Esophagus (tissue), 2 donors: ENCODE measurements around the gene SPATA25. TPM values are rescaled to one million over a fixed set of nuclear protein-coding genes. Genes with fewer than 3 reads are reported as not detected.

Experiments
- H3K27ac ChIP-seq, 2 donors: one replicate each; pipeline ENCODE4 v1.5.1; 2013; ENCODE audit warnings: low read depth in 2 of 2, mild to moderate bottlenecking in 2 of 2, inconsistent platforms in 1 of 2, low read length in 1 of 2, moderate library complexity in 1 of 2
- H3K27me3 ChIP-seq, 2 donors: one replicate each; pipeline ENCODE4 v1.6.1; 2013; ENCODE audit warnings: low read length in 2 of 2, control low read depth in 1 of 2, mild to moderate bottlenecking in 1 of 2; ENCODE audit not compliant: insufficient read depth in 2 of 2, control insufficient read depth in 1 of 2
- H3K36me3 ChIP-seq, 2 donors: one replicate each; pipeline ENCODE4 v1.6.1; 2013; ENCODE audit warnings: low read length in 1 of 2; ENCODE audit not compliant: control insufficient read depth in 2 of 2, insufficient read depth in 2 of 2
- H3K4me1 ChIP-seq, 2 donors: one replicate each; pipeline ENCODE4 v1.6.1; 2013; ENCODE audit warnings: low read length in 1 of 2; ENCODE audit not compliant: control insufficient read depth in 2 of 2, insufficient read depth in 2 of 2
- H3K4me3 ChIP-seq, 2 donors: one replicate each; pipeline ENCODE4 v1.5.1; 2013; ENCODE audit warnings: low read length in 2 of 2, mild to moderate bottlenecking in 2 of 2, low read depth in 1 of 2, moderate library complexity in 1 of 2
- H3K9me3 ChIP-seq, 2 donors: one replicate each; pipeline ENCODE4 v1.6.1; 2013; ENCODE audit warnings: mild to moderate bottlenecking in 2 of 2, low read depth in 1 of 2, low read length in 1 of 2, moderate library complexity in 1 of 2; ENCODE audit not compliant: control insufficient read depth in 2 of 2, insufficient read depth in 1 of 2
- WGBS, 2 donors: extraction: QIAGEN DNeasy Blood & Tissue Kit; methylation state at CpG; one replicate each; pipeline ENCODE4 v1.1.7; 2013; 5-methylcytosine and 5-hydroxymethylcytosine counted together
- polyA plus RNA-seq, 2 donors: library from polyadenylated mRNA; stranded (reverse); fragments of 200-250 nt; gene quantifications; one replicate each; pipeline ENCODE4 v1.2.3, GENCODE V29; 2013
- donor health status: healthy with polysubstance abuse.
- donor health status: Bipolar disorder and iron deficiency.

SPATA25 gene
- polyA plus RNA-seq, 2 donors: 0.76 to 0.96 TPM

DNA sequence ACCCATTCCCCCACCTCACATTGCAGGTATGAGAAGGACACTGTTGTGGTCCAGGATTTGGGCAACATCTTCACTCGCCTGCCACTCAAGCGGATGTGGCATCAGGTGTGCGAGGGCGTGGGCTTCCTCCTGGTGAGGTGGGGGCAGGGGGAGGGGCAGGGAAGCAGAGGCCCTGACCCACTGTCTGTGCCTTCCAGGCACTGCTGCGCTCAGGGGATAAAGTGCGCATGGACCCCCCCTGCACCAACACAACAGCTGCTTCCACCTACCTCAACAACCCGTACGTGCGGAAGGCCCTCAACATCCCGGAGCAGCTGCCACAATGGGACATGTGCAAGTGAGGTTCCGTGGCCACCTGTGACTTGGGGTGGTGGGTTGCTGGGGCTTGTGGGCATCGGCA lies 7.4 kb upstream of the SPATA25 start:
- Histone ChIP-seq H3K4me3 (no peak overlapping the region), H3K9me3 (no peaks in the 10 kb centered on the region), H3K36me3 (peaks cover 21 to 22% of the 10 kb centered on the region in 2 donors), H3K27ac (no peak overlapping the region), H3K4me1 (peaks cover 7 to 18% of the 10 kb centered on the region in 2 donors), H3K27me3 (no peaks in the 10 kb centered on the region)
- 80 to 85% methylated on average over 12 of the region's 12 CpGs for WGBS, 2 donors

DNA sequence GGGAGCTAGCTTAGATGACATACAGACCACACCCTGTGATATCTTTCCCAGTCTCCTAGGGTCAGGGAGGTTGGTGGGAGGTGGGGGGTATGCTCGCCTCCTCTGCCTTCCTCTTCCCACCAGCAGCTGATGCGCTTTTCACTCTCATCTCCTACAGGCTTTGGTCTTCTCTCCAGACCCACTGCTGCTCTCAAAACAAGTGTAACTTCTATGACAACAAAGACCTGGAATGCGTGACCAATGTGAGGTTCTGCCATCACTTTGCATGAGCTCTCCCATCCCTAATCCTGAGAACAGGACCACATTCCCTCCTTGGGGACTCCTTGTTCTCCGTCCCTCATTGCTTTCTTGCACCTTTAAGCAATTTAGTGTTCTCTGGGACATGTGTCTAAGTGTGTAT lies 6.4 kb upstream of the SPATA25 start:
- Histone ChIP-seq H3K4me1 (peaks cover 7 to 18% of the 10 kb centered on the region in 2 donors), H3K9me3 (no peaks in the 10 kb centered on the region), H3K4me3 (no peak overlapping the region), H3K36me3 (peaks cover 21% of the 10 kb centered on the region in 2 donors), H3K27ac (no peak overlapping the region), H3K27me3 (no peaks in the 10 kb centered on the region)
- WGBS, 2 donors: 90 to 95% methylated on average over 4 of the region's 4 CpGs

DNA sequence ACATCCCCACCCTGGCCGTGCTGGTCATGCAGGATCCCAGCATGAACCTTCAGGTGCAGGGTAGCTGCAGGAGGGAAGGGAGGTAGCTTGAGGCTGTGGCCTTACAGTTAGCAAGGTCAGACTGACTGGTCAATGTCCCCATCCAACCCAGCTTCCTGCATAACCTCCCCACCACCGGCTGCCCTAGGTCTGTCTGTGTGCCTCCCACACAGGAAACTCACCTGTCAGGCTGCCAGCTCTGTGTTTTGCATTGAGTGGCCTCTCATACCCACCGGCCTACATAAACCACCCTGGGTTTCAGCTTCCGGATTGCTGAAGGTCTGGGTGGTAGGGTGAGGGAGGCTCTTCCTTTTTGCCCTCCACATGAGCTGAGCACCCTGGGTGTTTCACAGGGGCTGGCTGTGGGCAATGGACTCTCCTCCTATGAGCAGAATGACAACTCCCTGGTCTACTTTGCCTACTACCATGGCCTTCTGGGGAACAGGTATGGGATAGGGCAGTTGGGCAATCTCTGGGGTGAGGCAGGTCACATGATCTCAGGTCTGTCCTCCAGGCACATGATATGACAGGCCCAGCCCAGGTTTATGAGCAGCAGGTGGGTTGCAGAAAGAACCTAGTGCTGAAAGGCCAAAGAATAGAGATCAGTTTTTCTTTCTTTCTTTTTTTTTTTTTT lies 5.5 kb upstream of the SPATA25 start:
- H3K9me3 ChIP-seq: no peaks in the 10 kb centered on the region
- WGBS, 2 donors: 64 to 68% methylated on average over 4 of the region's 4 CpGs
- no peak overlapping the region for H3K4me3 ChIP-seq
- peaks cover 18 to 20% of the 10 kb centered on the region in 2 donors for H3K36me3 ChIP-seq
- H3K27ac ChIP-seq: peak overlapping the region in 1 of 2 donors; percentile 26
- H3K4me1 ChIP-seq: peaks cover 7 to 18% of the 10 kb centered on the region in 2 donors
- H3K27me3 ChIP-seq: no peaks in the 10 kb centered on the region

DNA sequence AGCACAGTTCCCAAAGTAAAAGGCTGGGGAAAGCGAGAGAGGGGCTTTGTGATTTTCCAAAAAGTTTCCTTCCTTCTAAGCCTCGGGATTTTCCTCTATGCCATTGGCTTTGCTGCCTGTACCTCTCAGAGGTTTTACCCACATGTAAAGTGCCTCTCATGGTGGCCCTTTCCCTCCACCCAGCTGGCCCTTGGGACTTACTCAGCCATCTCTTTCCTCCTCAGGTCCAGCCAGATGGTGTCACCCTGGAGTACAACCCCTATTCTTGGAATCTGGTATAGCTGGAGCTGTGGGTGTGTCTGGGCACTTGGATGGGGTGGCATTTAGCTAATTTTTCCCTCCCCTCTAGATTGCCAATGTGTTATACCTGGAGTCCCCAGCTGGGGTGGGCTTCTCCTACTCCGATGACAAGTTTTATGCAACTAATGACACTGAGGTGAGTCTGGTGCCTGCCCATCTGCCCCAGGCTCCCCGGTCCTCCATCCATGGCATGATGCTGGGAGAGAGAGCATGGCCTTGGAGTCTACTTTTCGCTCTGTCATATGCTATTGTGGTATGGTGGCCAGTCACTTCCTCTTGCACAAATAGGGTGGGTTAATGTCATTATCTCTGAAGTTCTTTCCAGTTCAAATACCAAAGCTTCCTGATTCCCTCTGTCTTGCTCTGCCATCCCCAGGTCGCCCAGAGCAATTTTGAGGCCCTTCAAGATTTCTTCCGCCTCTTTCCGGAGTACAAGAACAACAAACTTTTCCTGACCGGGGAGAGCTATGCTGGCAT lies 4.8 kb upstream of the SPATA25 start:
- Histone ChIP-seq H3K4me3 (peak overlapping the region; percentile 80 to 86), H3K27ac (no peak overlapping the region), H3K36me3 (peaks cover 14 to 18% of the 10 kb centered on the region in 2 donors), H3K4me1 (peaks cover 7 to 18% of the 10 kb centered on the region in 2 donors), H3K27me3 (no peaks in the 10 kb centered on the region), H3K9me3 (no peaks in the 10 kb centered on the region)
- WGBS, 2 donors: 76 to 77% methylated on average over 9 of the region's 9 CpGs

DNA sequence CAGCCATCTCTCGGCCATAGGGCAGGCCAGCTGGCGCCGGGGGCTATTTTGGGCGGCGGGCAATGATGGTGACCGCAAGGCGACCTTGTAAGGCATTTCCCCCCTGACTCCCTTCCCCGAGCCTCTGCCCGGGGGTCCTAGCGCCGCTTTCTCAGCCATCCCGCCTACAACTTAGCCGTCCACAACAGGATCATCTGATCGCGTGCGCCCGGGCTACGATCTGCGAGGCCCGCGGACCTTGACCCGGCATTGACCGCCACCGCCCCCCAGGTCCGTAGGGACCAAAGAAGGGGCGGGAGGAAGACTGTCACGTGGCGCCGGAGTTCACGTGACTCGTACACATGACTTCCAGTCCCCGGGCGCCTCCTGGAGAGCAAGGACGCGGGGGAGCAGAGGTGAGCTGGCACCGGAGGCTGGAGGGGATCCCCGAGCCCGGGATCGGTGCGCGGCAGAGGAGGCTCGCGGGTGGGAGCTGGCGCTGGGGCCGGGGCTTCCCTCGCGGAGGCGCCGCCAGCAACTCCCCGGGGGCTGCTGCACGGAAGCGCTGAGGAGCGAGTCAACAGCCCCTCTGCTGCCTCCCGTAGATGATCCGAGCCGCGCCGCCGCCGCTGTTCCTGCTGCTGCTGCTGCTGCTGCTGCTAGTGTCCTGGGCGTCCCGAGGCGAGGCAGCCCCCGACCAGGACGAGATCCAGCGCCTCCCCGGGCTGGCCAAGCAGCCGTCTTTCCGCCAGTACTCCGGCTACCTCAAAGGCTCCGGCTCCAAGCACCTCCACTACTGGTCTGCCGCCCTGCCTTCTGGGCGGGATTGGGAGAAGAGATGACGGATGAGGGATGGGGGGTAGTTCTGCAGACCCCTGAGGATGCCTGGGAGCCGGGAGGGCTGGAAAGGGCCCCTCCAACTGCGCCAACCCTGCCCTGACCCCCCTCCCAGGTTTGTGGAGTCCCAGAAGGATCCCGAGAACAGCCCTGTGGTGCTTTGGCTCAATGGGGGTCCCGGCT lies 3.9 kb upstream of the SPATA25 start, which contains the start of the genes CTSA and NEURL2:
CTSA (plus strand) TSS at position 351 of the 999 bp plus-strand sequence; CDS start at position 585, 234 bp downstream.
NEURL2 (minus strand) TSS at position 224 of the 999 bp plus-strand sequence; CDS start at position 7, 217 bp downstream.
- H3K4me3 ChIP-seq: peak within 1 kb of the TSS; percentile 80 to 86
- H3K9me3 ChIP-seq: no peaks in the 10 kb centered on the region
- H3K36me3 ChIP-seq: peaks cover 7 to 15% of the 10 kb centered on the region in 2 donors
- WGBS, 2 donors: 1% methylated on average over 69 to 78 of the region's 78 CpGs
- peak within 1 kb of the TSS; percentile 80 to 83 for H3K27ac ChIP-seq
- no peaks in the 10 kb centered on the region for H3K27me3 ChIP-seq
- H3K4me1 ChIP-seq: peaks cover 7 to 18% of the 10 kb centered on the region in 2 donors

DNA sequence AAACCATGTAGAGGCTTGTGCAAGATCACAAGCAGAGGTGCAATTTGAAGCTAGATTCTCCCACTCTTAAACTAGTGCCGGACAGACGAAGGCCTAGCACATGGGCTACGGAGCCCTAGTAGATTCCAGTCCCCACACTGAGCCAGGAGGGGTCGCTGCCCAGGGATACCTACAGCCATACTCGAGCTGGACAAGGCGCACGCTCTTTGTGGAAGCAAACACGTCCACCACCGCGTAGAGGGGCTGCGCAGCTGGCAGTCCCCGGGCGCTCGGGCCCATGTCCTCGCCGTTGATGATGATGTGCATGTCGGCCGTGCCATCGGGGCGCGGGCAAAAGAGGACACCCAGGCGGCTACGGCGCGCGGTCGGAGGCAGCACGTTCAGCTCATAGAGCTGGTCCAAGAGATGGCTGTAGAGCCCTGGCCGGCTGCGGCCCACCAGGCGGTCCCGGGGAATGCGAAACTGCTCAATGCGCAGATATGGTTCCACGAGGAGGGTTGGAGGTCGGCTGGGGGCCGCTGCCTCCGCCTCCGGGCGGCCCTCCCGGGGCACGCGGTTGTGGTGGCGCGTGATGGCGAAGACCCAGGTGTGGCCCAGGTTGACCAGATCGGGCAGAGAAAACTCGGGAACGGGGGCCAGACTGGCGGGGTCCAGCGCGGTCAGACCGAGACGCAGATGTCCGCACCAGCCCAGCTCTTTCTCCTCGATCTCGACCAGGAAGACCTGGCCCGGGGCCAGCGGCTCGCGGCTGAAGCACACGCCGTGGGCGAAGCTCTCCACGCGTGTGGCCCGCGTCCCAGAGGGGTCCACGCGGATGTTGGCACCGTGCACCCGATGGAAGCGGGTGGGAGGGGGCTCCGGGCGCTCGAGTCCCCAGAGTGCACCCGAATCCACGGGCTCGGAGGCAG lies 2.9 kb upstream of the SPATA25 start:
- Histone ChIP-seq H3K27ac (peak overlapping the region; percentile 80 to 83), H3K4me1 (peaks cover 7 to 18% of the 10 kb centered on the region in 2 donors), H3K36me3 (peaks cover 7 to 15% of the 10 kb centered on the region in 2 donors), H3K9me3 (no peaks in the 10 kb centered on the region), H3K27me3 (no peaks in the 10 kb centered on the region), H3K4me3 (peak overlapping the region; percentile 80 to 86)
- WGBS, 2 donors: 2 to 4% methylated on average over 68 to 79 of the region's 79 CpGs

DNA sequence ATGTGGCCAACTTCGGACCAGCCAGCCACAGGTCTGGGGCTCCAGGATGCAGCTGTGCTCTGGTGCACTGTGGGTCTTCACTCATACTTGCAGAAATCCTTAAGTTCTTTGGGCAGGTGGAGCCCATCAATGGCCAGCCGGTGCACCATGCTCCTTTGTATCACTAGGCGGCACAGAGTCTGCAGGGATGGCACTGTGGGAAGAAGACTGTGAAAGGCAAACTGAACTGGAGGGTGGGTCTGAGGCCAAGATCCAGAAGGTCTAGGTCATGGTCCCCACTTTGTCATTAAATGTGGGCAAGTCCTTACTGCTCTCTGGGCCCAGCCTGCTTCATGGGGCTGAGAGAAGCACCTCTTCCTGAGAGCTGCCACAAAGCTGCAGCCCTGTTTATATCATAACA lies 1.3 kb upstream of the SPATA25 start:
- Histone ChIP-seq H3K4me3 (no peak overlapping the region), H3K4me1 (peaks cover 5 to 18% of the 10 kb centered on the region in 2 donors), H3K27me3 (no peaks in the 10 kb centered on the region), H3K36me3 (peaks cover 1 to 8% of the 10 kb centered on the region in 2 donors), H3K9me3 (no peaks in the 10 kb centered on the region), H3K27ac (no peak overlapping the region)
- WGBS, 2 donors: 90 to 93% methylated on average over 3 of the region's 3 CpGs

DNA sequence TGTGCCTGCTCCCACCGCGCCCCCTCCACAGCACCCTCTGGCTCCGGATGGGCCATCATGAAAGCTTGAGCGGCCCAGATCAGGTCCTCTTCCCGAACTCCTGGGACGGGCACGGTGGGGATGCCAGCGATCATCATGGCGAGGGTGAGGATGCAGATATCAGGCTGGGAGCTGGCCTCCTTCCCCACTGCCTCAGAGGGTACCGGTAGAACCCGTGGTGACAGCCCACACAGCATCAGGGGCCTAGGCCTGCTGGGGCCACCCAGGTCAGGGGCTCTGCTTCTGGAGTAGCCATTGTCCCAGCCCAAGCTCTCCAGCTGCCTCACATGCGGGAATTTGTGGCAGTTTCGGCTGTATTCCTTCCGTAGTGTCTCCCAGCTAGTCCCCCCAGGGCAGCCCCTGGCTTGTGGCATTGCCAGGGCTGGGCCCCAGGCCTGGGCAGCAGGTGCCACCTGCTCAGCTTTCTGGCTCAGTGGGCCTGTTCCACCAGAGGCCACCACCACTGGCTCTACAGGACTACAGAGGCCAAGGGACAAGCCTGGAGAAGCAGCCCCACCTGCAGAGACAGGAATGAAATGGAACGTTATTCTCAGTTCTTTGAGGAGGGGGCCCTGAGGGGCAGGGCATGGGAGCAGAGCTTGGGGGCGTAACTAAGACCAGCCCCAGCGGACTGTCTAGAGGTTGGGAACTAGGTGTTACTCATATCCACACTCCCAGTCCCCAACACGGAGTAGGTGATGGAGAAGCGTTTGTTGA lies 654 bp downstream of the SPATA25 start:
- WGBS, 2 donors: 90 to 92% methylated on average over 19 of the region's 19 CpGs
- Histone ChIP-seq H3K36me3 (peaks cover 11 to 16% of the 10 kb centered on the region in 2 donors), H3K27ac (no peak overlapping the region), H3K27me3 (no peaks in the 10 kb centered on the region), H3K4me3 (no peak overlapping the region), H3K9me3 (no peaks in the 10 kb centered on the region), H3K4me1 (peaks cover 0 to 4% of the 10 kb centered on the region in 2 donors)
